ENCODE measurements around the gene COX14. TPM values are rescaled to one million over a fixed set of nuclear protein-coding genes. Genes with fewer than 3 reads are reported as not detected.

Gene COX14
- total RNA-seq, 6 donors from 2014 or later = 22.0 to 98.2 (median 71.8) TPM

DNA sequence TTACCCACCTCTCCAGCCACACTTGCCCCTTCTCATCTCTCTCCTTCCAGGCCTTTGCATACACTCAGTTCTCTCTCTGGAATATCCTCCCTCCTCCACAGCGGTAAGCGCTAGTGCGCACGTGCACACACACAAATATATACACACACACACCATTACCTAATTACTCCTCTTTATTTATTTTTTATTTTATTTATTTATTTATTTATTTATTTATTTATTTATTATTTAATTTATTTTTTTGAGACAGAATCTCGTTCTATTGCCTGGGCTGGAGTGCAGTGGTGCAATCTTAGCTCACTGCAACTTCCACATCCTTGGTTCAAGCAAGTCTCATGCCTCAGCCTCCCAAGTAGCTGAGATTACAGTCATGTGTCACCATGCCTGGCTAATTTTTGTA lies 43.0 kb upstream of the COX14 start:
- peaks cover 0 to 8% (median 7%) of the 10 kb centered on the region in 4 donors for H3K4me1 ChIP-seq
- no peaks in the 10 kb centered on the region for H3K36me3 ChIP-seq
- TF ChIP-seq CTCF (IDR thresholded peaks at IDR 0.05) (no peak), POLR2A (IDR thresholded peaks at IDR 0.05) (no peak), POLR2AphosphoS5 (IDR thresholded peaks at IDR 0.05) (no peak), EP300 (IDR thresholded peaks at IDR 0.05) (no peak)
- H3K4me3 ChIP-seq = no peak overlapping the region
- DNase-seq = no peak
- ATAC-seq (ENCODE audit: low FRiP score in 2 of 2) = no peak
- H3K9me3 ChIP-seq = no peaks in the 10 kb centered on the region
- no peaks in the 10 kb centered on the region for H3K27me3 ChIP-seq
- H3K27ac ChIP-seq = no peak overlapping the region
- 91% methylated on average over 5 of the region's 5 CpGs for WGBS, 2 donors

- WGBS, 2 donors = 87 to 93% methylated on average over 3 of the region's 3 CpGs
- Histone ChIP-seq H3K4me1 (peaks cover 0 to 8% (median 7%) of the 10 kb centered on the region in 4 donors), H3K9me3 (no peaks in the 10 kb centered on the region), H3K27ac (no peak overlapping the region), H3K36me3 (no peaks in the 10 kb centered on the region), H3K4me3 (no peak overlapping the region), H3K27me3 (no peaks in the 10 kb centered on the region)
- DNase-seq = no peak
- no peak for TF ChIP-seq POLR2AphosphoS5 (IDR thresholded peaks at IDR 0.05)
- no peak for TF ChIP-seq POLR2A (IDR thresholded peaks at IDR 0.05)
- TF ChIP-seq EP300 (IDR thresholded peaks at IDR 0.05) = no peak
- TF ChIP-seq CTCF (IDR thresholded peaks at IDR 0.05) = no peak
- no peak for ATAC-seq (ENCODE audit: low FRiP score in 2 of 2)
Measured at GRCh38 chr12:50069539-50069938, 42.5 kb upstream of the COX14 start.

- Histone ChIP-seq H3K27me3 (no peaks in the 10 kb centered on the region), H3K9me3 (no peaks in the 10 kb centered on the region), H3K4me1 (peaks cover 0 to 13% (median 9%) of the 10 kb centered on the region in 4 donors), H3K27ac (peak overlapping the region in 1 of 4 donors; percentile 23), H3K4me3 (no peak overlapping the region), H3K36me3 (no peaks in the 10 kb centered on the region)
- peak; percentile 86 to 90 for ATAC-seq (ENCODE audit: low FRiP score in 2 of 2)
- TF ChIP-seq CTCF (IDR thresholded peaks at IDR 0.05) = peak; percentile 87 to 97 (median 94)
- TF ChIP-seq POLR2A (IDR thresholded peaks at IDR 0.05) = no peak
- TF ChIP-seq POLR2AphosphoS5 (IDR thresholded peaks at IDR 0.05) = no peak
- DNase-seq = peak in 1 of 2 donors; percentile 84
- WGBS, 2 donors = 37 to 39% methylated on average over 9 of the region's 9 CpGs
Measured at GRCh38 chr12:50070314-50071060, 41.5 kb upstream of the COX14 start.

- no peak for TF ChIP-seq EP300 (IDR thresholded peaks at IDR 0.05)
- TF ChIP-seq CTCF (IDR thresholded peaks at IDR 0.05) = no peak
- no peak for TF ChIP-seq POLR2AphosphoS5 (IDR thresholded peaks at IDR 0.05)
- no peak for TF ChIP-seq POLR2A (IDR thresholded peaks at IDR 0.05)
- peaks cover 0 to 15% (median 9%) of the 10 kb centered on the region in 4 donors for H3K4me1 ChIP-seq
- DNase-seq (no peak), ATAC-seq (ENCODE audit: low FRiP score in 2 of 2) (no peak)
- H3K36me3 ChIP-seq = no peaks in the 10 kb centered on the region
- H3K4me3 ChIP-seq = no peak overlapping the region
- WGBS, 2 donors = 66 to 79% methylated on average over 8 to 10 of the region's 10 CpGs
- no peaks in the 10 kb centered on the region for H3K27me3 ChIP-seq
- H3K9me3 ChIP-seq = no peaks in the 10 kb centered on the region
- H3K27ac ChIP-seq = no peak overlapping the region
Measured at GRCh38 chr12:50072198-50072907, 39.7 kb upstream of the COX14 start.
